Testis (tissue), 3 donors: Measurements from ENCODE around the gene STYXL1. TPM values are rescaled to one million over a fixed set of nuclear protein-coding genes. Genes with fewer than 3 reads are reported as not detected.

Experiments
- DNase-seq: peaks from one replicate; pipeline ENCODE4 v3.0.0-alpha.2; 2019
- H3K27ac ChIP-seq, 2 donors: fragments of 200-600 bp; sonication (generic); one replicate each; pipeline ENCODE4 v1.5.1; 2019
- H3K27me3 ChIP-seq: fragments of 200-600 bp; sonication (generic); one replicate; pipeline ENCODE4 v1.5.1; 2019
- H3K36me3 ChIP-seq: fragments of 200-600 bp; sonication (generic); one replicate; pipeline ENCODE4 v1.5.1; 2017; ENCODE audit warnings: low read depth; ENCODE audit errors: missing control alignments
- H3K4me1 ChIP-seq: fragments of 200-600 bp; sonication (generic); one replicate; pipeline ENCODE4 v1.5.1; 2019
- H3K4me3 ChIP-seq, 2 donors: fragments of 200-600 bp; sonication (generic); one replicate each; pipeline ENCODE4 v1.5.1; 2017 to 2019
- H3K9me3 ChIP-seq: fragments of 200-600 bp; sonication (generic); one replicate; pipeline ENCODE4 v1.5.1; 2017
- CTCF ChIP-seq, 3 experiments: fragments of 450-650 bp in 2 of 3; fragments of 200-600 bp in 1 of 3; sonication (generic) in 1 of 3; IDR thresholded peaks; one replicate each; pipeline ENCODE4 v1.5.1; 2016 to 2019; ENCODE audit warnings: antibody characterized with exemption in 3 of 3, mild to moderate bottlenecking in 2 of 3, moderate library complexity in 1 of 3
- POLR2A ChIP-seq: fragments of 450-650 bp; IDR thresholded peaks from one replicate; pipeline ENCODE4 v1.6.1; 2017; ENCODE audit warnings: antibody characterized with exemption, mild to moderate bottlenecking, moderate library complexity
- WGBS, 2 donors: methylation state at CpG; one replicate each; pipeline ENCODE4 v1.1.5; 2018; 5-methylcytosine and 5-hydroxymethylcytosine counted together
- intact Hi-C: fragments of 100-400 bp; cut with DNase I; formaldehyde crosslinking; loops from one replicate; pipeline ENCODE4 v1.15.1; 2023; ENCODE audit warnings: low total_unique reads
- polyA plus RNA-seq: library from polyadenylated mRNA; stranded (reverse); fragments of 350-450 nt; fragmentation: Illumina TruSeq; extraction: RNeasy Lipid Tissue Mini Kit (QIAGEN cat#74804); gene quantifications from one replicate; pipeline ENCODE4 v1.2.3, GENCODE V29; 2014; ENCODE audit warnings: low read depth, low replicate concordance; ENCODE audit not compliant: insufficient read depth
- total RNA-seq, 2 donors: library from RNA; depleted of rRNA; stranded (reverse); fragments of >200 nt; gene quantifications; one replicate each; pipeline ENCODE4 v1.2.3, GENCODE V29; 2016

The STYXL1 gene
- total and polyA plus RNA-seq, 3 donors from 2014 or later: 47.0 to 122 (median 48.3) TPM

- Histone ChIP-seq H3K27me3 (no peaks in the 10 kb centered on the region), H3K4me1 (peaks cover 45% of the 10 kb centered on the region), H3K4me3 (no peak overlapping the region), H3K36me3 (no peaks in the 10 kb centered on the region), H3K27ac (no peak overlapping the region), H3K9me3 (no peaks in the 10 kb centered on the region)
- intact Hi-C loops: no loop called here
- WGBS, 2 donors: 85 to 88% methylated on average over 29 to 30 of the region's 30 CpGs
- TF ChIP-seq POLR2A (no peak), CTCF (IDR thresholded peaks at IDR 0.05) (no peak)
- no peak for DNase-seq
These were observed 59.8 kb downstream of the STYXL1 start for GRCh38 chr7:75987805-75988567.

- Histone ChIP-seq H3K4me1 (peaks cover 43% of the 10 kb centered on the region), H3K4me3 (no peak overlapping the region), H3K27me3 (no peaks in the 10 kb centered on the region), H3K9me3 (no peaks in the 10 kb centered on the region), H3K36me3 (no peaks in the 10 kb centered on the region), H3K27ac (no peak overlapping the region)
- intact Hi-C loops: no loop called here
- TF ChIP-seq POLR2A (no peak), CTCF (IDR thresholded peaks at IDR 0.05) (no peak)
- DNase-seq: no peak
- 87 to 90% methylated on average over 21 to 29 of the region's 32 CpGs for WGBS, 2 donors
These were observed 60.6 kb downstream of the STYXL1 start for GRCh38 chr7:75987026-75987804.

GRCh38 chr7:75986147-75986781 lies 61.5 kb downstream of the STYXL1 start:
- TF ChIP-seq CTCF (IDR thresholded peaks at IDR 0.05) (no peak), POLR2A (no peak)
- WGBS, 2 donors: 79 to 85% methylated on average over 10 to 20 of the region's 20 CpGs
- no peaks in the 10 kb centered on the region for H3K36me3 ChIP-seq
- H3K9me3 ChIP-seq: no peaks in the 10 kb centered on the region
- H3K27ac ChIP-seq: peak overlapping the region; percentile 39
- no peaks in the 10 kb centered on the region for H3K27me3 ChIP-seq
- intact Hi-C loops: no loop called here
- H3K4me3 ChIP-seq: no peak overlapping the region
- peaks cover 33% of the 10 kb centered on the region for H3K4me1 ChIP-seq
- DNase-seq: no peak

GRCh38 chr7:75985518-75986146 lies 62.2 kb downstream of the STYXL1 start:
- H3K27me3 ChIP-seq: no peaks in the 10 kb centered on the region
- H3K4me1 ChIP-seq: peaks cover 28% of the 10 kb centered on the region
- no peaks in the 10 kb centered on the region for H3K9me3 ChIP-seq
- WGBS, 2 donors: 40 to 46% methylated on average over 1 to 37 of the region's 41 CpGs
- no peaks in the 10 kb centered on the region for H3K36me3 ChIP-seq
- TF ChIP-seq POLR2A (no peak), CTCF (IDR thresholded peaks at IDR 0.05) (no peak)
- intact Hi-C loops: no loop called here
- DNase-seq: peak; percentile 86
- H3K27ac ChIP-seq: peak overlapping the region; percentile 36 to 39
- H3K4me3 ChIP-seq: no peak overlapping the region
